Breast epithelium (tissue), 3 donors: ENCODE results near the gene MRPL55.

ENCODE experiments used
- POLR2A ChIP-seq: fragments of 450-650 bp; IDR thresholded peaks from one replicate; pipeline ENCODE4 v1.6.1; 2016; ENCODE audit warnings: antibody characterized with exemption, mild to moderate bottlenecking, moderate library complexity
- TF ChIP-seq, protein P1 (sequence below), 3 donors: fragments of 450-650 bp; IDR thresholded peaks; one replicate each; pipeline ENCODE4 v1.5.1; 2016 to 2017; ENCODE audit warnings: antibody characterized with exemption in 3 of 3, mild to moderate bottlenecking in 3 of 3, moderate library complexity in 3 of 3

DNA sequence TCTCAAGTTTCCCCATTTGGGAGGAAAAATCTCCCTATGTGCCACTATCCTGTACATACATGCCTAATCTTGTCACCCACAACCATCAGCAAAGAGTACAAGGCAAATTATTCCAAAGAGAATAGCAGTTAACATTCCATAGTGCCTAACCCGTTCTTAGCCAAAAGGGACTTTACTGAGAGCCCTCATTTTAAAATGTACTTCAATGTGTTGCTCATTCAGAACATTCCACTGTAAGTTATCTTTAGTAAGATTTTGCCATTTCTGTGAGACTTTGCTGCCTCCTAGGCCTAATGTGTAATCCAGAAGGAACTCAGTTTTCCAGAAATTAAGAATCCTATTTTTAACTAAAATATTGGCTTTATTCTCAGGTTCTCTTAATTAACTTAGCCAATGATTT, 11.3 kb upstream of the MRPL55 start:
- TF ChIP-seq, protein P1, sequence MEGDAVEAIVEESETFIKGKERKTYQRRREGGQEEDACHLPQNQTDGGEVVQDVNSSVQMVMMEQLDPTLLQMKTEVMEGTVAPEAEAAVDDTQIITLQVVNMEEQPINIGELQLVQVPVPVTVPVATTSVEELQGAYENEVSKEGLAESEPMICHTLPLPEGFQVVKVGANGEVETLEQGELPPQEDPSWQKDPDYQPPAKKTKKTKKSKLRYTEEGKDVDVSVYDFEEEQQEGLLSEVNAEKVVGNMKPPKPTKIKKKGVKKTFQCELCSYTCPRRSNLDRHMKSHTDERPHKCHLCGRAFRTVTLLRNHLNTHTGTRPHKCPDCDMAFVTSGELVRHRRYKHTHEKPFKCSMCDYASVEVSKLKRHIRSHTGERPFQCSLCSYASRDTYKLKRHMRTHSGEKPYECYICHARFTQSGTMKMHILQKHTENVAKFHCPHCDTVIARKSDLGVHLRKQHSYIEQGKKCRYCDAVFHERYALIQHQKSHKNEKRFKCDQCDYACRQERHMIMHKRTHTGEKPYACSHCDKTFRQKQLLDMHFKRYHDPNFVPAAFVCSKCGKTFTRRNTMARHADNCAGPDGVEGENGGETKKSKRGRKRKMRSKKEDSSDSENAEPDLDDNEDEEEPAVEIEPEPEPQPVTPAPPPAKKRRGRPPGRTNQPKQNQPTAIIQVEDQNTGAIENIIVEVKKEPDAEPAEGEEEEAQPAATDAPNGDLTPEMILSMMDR (IDR thresholded peaks at IDR 0.05): no peak
- no peak for TF ChIP-seq POLR2A
